MCF 10A (cell line): ENCODE data around the gene CCDC137. TPM values are rescaled to one million over a fixed set of nuclear protein-coding genes. Genes with fewer than 3 reads are reported as not detected.

Experiments used
- BruUV-seq: library from RNA; stranded (reverse); fragments of 400-500 nt; replicated peaks from 2 replicates; lab custom pipeline; 2021; lab: Mats Ljungman, UMichigan
- CTCF ChIA-PET: fragments of 300-600 bp; sonication (Branson Sonifier 250); formaldehyde crosslinking; extraction: SDS; loops from one replicate; lab custom pipeline; 2021; ENCODE audit warnings: antibody characterized with exemption, inconsistent platforms; lab: Yijun Ruan, JAX
- POLR2A ChIA-PET: fragments of 300-600, 350-650 bp; sonication (Branson Sonifier 250); formaldehyde crosslinking; extraction: SDS; loops from one replicate; lab custom pipeline; 2020; ENCODE audit warnings: antibody characterized with exemption, inconsistent platforms; lab: Yijun Ruan, JAX
- DNase-seq: peaks from one replicate; pipeline ENCODE4 v3.0.0-alpha.2; 2018; ENCODE audit not compliant: unreplicated experiment
- H3K27ac Mint-ChIP-seq: one replicate; pipeline ENCODE4 v1.8.0; 2022; ENCODE audit warnings: mild to moderate bottlenecking, low read depth, mixed read lengths; ENCODE audit not compliant: unreplicated experiment
- H3K27me3 Mint-ChIP-seq: one replicate; pipeline ENCODE4 v1.8.0; 2022; ENCODE audit warnings: mixed read lengths; ENCODE audit not compliant: insufficient read depth, unreplicated experiment
- H3K36me3 Mint-ChIP-seq: one replicate; pipeline ENCODE4 v1.8.0; 2022; ENCODE audit warnings: mild to moderate bottlenecking, moderate library complexity, mixed read lengths; ENCODE audit not compliant: insufficient read depth, unreplicated experiment
- H3K4me1 Mint-ChIP-seq: one replicate; pipeline ENCODE4 v1.8.0; 2022; ENCODE audit warnings: mixed read lengths; ENCODE audit not compliant: insufficient read depth, unreplicated experiment
- H3K4me3 Mint-ChIP-seq: one replicate; pipeline ENCODE4 v1.8.0; 2022; ENCODE audit warnings: mild to moderate bottlenecking, moderate library complexity, mixed read lengths; ENCODE audit not compliant: unreplicated experiment
- H3K9me3 Mint-ChIP-seq: one replicate; pipeline ENCODE4 v1.8.0; 2022; ENCODE audit warnings: mixed read lengths; ENCODE audit not compliant: unreplicated experiment
- intact Hi-C: fragments of 100-400 bp; cut with micrococcal nuclease; formaldehyde crosslinking; loops from 2 replicates; pipeline ENCODE4 v1.14.1; 2022
- total RNA-seq: library from RNA; stranded (reverse); gene quantifications from 2 replicates; pipeline ENCODE4 v1.2.3, GENCODE V29; 2022
- TF ChIP-seq, protein P1 (sequence below): fragments of 200-600 bp; IDR thresholded peaks from one replicate; pipeline ENCODE4 v1.8.0; 2022; ENCODE audit warnings: antibody characterized with exemption, mild to moderate bottlenecking; ENCODE audit not compliant: unreplicated experiment

The CCDC137 gene
- total RNA-seq, 1 experiment from 2014 or later, result 27.1 TPM

DNA sequence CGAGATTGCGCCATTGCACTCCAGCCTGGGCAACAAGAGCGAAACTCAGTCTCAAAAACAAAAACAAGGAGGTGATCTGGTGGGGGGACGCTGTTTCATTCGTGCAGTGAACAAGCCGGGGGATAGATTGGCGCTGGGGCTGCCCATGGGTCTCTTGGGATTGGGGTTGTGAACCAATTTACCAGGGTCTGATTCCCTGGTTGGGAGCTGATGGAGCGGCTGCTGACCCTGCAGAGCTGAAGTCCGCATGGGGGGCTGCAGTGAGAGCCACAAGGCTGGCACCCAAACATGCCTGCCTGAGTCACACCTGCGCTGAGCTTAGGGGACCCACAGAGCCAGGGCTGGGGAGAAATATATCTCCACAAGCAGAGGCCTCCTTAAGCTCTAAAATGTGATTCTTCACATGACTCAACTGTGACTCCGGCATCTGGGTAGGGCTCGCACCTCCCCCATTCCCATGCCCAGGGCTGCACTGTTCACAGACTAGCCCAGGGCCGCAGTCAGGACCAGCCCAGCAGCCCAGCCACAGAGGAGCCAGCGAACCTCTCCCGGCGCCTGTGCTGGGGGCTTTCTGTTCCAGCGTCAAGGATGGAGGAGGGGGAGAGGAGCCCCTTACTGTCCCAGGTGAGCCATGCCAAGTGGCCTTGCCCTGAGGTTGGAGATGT is 24.6 kb upstream of the CCDC137 start:
- intact Hi-C loops, result no loop called here
- POLR2A ChIA-PET, result interaction anchor here (0.6 to 2.6 kb wide), 4 partner anchors 19 to 34 kb away, joined by 3 to 22 read pairs (median 3); partner anchors contain the start of genes CCDC137 and OXLD1
- TF ChIP-seq, protein P1, sequence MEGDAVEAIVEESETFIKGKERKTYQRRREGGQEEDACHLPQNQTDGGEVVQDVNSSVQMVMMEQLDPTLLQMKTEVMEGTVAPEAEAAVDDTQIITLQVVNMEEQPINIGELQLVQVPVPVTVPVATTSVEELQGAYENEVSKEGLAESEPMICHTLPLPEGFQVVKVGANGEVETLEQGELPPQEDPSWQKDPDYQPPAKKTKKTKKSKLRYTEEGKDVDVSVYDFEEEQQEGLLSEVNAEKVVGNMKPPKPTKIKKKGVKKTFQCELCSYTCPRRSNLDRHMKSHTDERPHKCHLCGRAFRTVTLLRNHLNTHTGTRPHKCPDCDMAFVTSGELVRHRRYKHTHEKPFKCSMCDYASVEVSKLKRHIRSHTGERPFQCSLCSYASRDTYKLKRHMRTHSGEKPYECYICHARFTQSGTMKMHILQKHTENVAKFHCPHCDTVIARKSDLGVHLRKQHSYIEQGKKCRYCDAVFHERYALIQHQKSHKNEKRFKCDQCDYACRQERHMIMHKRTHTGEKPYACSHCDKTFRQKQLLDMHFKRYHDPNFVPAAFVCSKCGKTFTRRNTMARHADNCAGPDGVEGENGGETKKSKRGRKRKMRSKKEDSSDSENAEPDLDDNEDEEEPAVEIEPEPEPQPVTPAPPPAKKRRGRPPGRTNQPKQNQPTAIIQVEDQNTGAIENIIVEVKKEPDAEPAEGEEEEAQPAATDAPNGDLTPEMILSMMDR, result no peak
- no peaks in the 10 kb centered on the region for H3K27me3 Mint-ChIP-seq
- DNase-seq, result peak; percentile 59
- H3K27ac Mint-ChIP-seq, result no peak overlapping the region
- H3K4me1 Mint-ChIP-seq, result peaks cover 6% of the 10 kb centered on the region
- no peak overlapping the region for H3K4me3 Mint-ChIP-seq
- CTCF ChIA-PET, result no interaction called here
- no peaks in the 10 kb centered on the region for H3K9me3 Mint-ChIP-seq
- peaks cover 6% of the 10 kb centered on the region for H3K36me3 Mint-ChIP-seq
- no TSS peak for BruUV-seq

GRCh38 chr17:81644496-81644895 is 22.0 kb upstream of the CCDC137 start:
- H3K9me3 Mint-ChIP-seq, result no peaks in the 10 kb centered on the region
- TF ChIP-seq, protein P1, result no peak
- H3K4me3 Mint-ChIP-seq, result no peak overlapping the region
- H3K27ac Mint-ChIP-seq, result no peak overlapping the region
- no peaks in the 10 kb centered on the region for H3K27me3 Mint-ChIP-seq
- ChIA-PET POLR2A (no interaction called here), CTCF (no interaction called here)
- peaks cover 6% of the 10 kb centered on the region for H3K36me3 Mint-ChIP-seq
- intact Hi-C loops, result no loop called here
- no TSS peak for BruUV-seq
- H3K4me1 Mint-ChIP-seq, result peaks cover 6% of the 10 kb centered on the region
- DNase-seq, result no peak

DNA sequence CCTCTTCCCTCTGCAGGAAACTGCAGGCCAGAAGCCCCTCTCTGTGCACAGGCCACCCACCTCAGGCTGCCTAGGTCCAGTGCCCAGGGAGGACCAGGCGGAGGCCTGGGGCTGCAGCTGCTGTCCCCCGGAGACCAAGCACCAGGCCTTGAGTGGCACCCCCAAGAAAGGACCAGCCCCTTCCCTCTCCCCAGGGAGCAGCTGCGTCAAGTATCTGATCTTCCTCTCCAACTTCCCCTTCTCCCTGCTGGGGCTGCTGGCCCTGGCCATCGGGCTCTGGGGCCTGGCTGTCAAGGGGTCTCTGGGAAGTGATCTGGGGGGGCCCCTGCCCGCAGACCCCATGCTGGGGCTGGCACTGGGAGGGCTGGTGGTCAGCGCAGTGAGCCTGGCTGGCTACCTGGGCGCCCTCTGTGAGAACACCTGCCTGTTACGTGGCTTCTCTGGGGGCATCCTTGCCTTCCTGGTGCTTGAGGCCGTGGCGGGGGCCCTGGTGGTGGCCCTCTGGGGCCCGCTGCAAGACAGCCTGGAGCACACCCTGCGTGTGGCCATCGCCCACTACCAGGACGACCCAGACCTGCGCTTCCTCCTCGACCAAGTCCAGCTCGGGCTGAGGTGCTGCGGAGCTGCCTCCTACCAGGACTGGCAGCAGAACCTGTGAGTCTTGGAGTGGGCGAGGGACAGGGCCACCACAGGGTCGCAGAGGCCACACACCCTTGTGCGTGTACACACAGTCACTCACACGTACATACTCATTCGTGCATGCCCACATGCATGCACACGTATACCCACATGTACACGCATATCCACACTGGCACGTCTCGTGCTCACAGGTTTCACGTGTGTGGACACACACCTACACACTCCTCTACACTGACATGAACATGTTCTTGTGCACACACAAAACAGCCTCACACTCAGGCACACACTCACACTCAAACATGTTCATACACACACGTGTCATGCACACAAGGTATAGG is 21.3 kb upstream of the CCDC137 start:
- intact Hi-C loops, result no loop called here
- no TSS peak for BruUV-seq
- Mint-ChIP-seq H3K4me1 (peaks cover 6% of the 10 kb centered on the region), H3K27me3 (no peaks in the 10 kb centered on the region), H3K9me3 (no peaks in the 10 kb centered on the region), H3K4me3 (no peak overlapping the region), H3K27ac (no peak overlapping the region), H3K36me3 (peaks cover 6% of the 10 kb centered on the region)
- POLR2A ChIA-PET, result interaction anchor here (0.8 kb wide), 1 partner anchor 10 kb away, joined by 3 read pairs; no protein-coding TSS in a partner anchor
- DNase-seq, result no peak
- TF ChIP-seq, protein P1, result no peak
- CTCF ChIA-PET, result no interaction called here
